NCI-H1105 treated with DMSO at 0.1 percent for 48 hours (cell line): ENCODE data around the gene GALNT17.

Experiments used
- DNase-seq: peaks from one replicate; lab custom pipeline; 2025; lab: John Stamatoyannopoulos, UW

Gene GALNT17

GRCh38 chr7:71504697-71505441 lies 372.9 kb downstream of the GALNT17 start:
- no peak for DNase-seq

- no peak for DNase-seq
Observed at GRCh38 chr7:71506822-71507221, 374.9 kb downstream of the GALNT17 start.

GRCh38 chr7:71507680-71508602 lies 376.0 kb downstream of the GALNT17 start:
- DNase-seq, result no peak

GRCh38 chr7:71509381-71509780 lies 377.4 kb downstream of the GALNT17 start:
- DNase-seq, result no peak

GRCh38 chr7:71511361-71511807 lies 379.4 kb downstream of the GALNT17 start:
- DNase-seq, result no peak

GRCh38 chr7:71517940-71518699 lies 386.2 kb downstream of the GALNT17 start:
- no peak for DNase-seq

- no peak for DNase-seq
Observed at GRCh38 chr7:71518880-71519279, 386.9 kb downstream of the GALNT17 start.

- DNase-seq, result no peak
Observed at GRCh38 chr7:71521506-71521905, 389.6 kb downstream of the GALNT17 start.

GRCh38 chr7:71526106-71526505 lies 394.2 kb downstream of the GALNT17 start:
- no peak for DNase-seq

GRCh38 chr7:71527213-71527612 lies 395.3 kb downstream of the GALNT17 start:
- DNase-seq, result no peak

- no peak for DNase-seq
Observed at GRCh38 chr7:71535616-71536015, 403.7 kb downstream of the GALNT17 start.

GRCh38 chr7:71538210-71538609 lies 406.3 kb downstream of the GALNT17 start:
- peak; percentile 42 for DNase-seq

GRCh38 chr7:71539615-71540014 lies 407.7 kb downstream of the GALNT17 start:
- no peak for DNase-seq

- no peak for DNase-seq
Observed at GRCh38 chr7:71541707-71542353, 409.9 kb downstream of the GALNT17 start.

GRCh38 chr7:71543396-71543795 lies 411.5 kb downstream of the GALNT17 start:
- no peak for DNase-seq

- DNase-seq, result no peak
Observed at GRCh38 chr7:71544816-71545215, 412.9 kb downstream of the GALNT17 start.

GRCh38 chr7:71547426-71547825 lies 415.5 kb downstream of the GALNT17 start:
- DNase-seq, result no peak

- DNase-seq, result no peak
Observed at GRCh38 chr7:71548746-71549145, 416.8 kb downstream of the GALNT17 start.

GRCh38 chr7:71553306-71553705 lies 421.4 kb downstream of the GALNT17 start:
- DNase-seq, result no peak

GRCh38 chr7:71555758-71556157 lies 423.8 kb downstream of the GALNT17 start:
- DNase-seq, result no peak

GRCh38 chr7:71558806-71559613 lies 427.1 kb downstream of the GALNT17 start:
- DNase-seq, result no peak
